ENCODE measurements around the gene TNS3. TPM values are rescaled to one million over a fixed set of nuclear protein-coding genes. Genes with fewer than 3 reads are reported as not detected.

Gene TNS3
- total RNA-seq, 1 donor from 2014 or later: 89.8 TPM

DNA sequence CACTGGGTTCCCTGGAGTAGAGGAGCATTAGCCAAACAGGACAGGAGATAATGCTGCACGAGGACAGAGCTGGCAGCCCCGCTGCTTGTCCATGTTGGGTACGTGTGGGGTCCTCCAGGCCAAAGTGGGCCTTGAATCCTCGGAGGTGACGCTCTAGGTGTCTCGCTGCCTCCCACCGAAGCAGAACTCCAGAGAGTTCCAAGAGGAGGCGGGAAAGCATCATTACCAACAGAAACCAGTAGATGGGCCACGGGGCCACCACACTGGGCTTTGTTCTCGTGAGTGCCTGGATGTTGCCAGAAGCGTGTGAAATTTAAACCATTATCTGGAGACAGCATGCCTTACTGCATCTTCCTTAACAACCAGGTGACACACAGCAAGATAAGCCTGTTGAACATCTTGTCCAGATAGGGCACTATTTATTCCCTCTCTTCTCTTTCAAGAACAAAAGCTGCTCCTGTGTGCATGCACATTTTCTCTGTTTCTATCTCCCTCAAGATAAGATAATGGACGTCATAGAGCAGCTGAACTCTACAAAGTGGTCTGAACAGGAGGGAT, 56.8 kb downstream of the TNS3 start:
- intact Hi-C loops (cut with DNase I): no loop called here
- peaks cover 8 to 17% of the 10 kb centered on the region in 2 donors for H3K4me1 ChIP-seq
- no peak overlapping the region for H3K27ac ChIP-seq
- TF ChIP-seq, protein P1, sequence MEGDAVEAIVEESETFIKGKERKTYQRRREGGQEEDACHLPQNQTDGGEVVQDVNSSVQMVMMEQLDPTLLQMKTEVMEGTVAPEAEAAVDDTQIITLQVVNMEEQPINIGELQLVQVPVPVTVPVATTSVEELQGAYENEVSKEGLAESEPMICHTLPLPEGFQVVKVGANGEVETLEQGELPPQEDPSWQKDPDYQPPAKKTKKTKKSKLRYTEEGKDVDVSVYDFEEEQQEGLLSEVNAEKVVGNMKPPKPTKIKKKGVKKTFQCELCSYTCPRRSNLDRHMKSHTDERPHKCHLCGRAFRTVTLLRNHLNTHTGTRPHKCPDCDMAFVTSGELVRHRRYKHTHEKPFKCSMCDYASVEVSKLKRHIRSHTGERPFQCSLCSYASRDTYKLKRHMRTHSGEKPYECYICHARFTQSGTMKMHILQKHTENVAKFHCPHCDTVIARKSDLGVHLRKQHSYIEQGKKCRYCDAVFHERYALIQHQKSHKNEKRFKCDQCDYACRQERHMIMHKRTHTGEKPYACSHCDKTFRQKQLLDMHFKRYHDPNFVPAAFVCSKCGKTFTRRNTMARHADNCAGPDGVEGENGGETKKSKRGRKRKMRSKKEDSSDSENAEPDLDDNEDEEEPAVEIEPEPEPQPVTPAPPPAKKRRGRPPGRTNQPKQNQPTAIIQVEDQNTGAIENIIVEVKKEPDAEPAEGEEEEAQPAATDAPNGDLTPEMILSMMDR (IDR thresholded peaks at IDR 0.05): no peak
- no peak for DNase-seq (ENCODE audit: low spot score in 2 of 2)
- peaks cover 11 to 42% of the 10 kb centered on the region in 2 donors for H3K36me3 ChIP-seq
- no peaks in the 10 kb centered on the region for H3K27me3 ChIP-seq
- no peak overlapping the region for H3K4me3 ChIP-seq
- H3K9me3 ChIP-seq: no peaks in the 10 kb centered on the region

DNA sequence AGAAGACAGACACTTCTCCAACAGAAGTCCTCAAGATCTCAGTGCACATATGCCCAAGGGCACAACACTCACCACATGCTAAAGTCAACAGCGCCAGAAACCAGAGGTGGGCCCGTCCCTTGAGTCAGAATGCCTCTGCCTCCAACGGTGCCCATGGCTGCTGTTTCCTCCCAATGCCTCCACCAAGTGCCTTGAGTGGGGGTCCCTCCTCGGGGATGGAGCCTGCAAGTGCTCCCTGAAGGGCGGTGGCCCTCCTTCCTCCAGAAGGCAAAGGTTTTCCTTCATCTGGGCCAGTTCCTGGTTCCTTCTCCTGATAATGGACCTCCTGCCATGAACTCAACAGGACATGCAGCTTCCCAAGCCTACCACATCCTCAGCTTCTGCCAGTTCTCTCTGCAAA, 58.5 kb downstream of the TNS3 start:
- H3K9me3 ChIP-seq: no peaks in the 10 kb centered on the region
- no peaks in the 10 kb centered on the region for H3K27me3 ChIP-seq
- TF ChIP-seq, protein P1 (IDR thresholded peaks at IDR 0.05): no peak
- H3K36me3 ChIP-seq: peaks cover 11 to 37% of the 10 kb centered on the region in 2 donors
- intact Hi-C loops (cut with DNase I): loop anchor here (5.0 kb wide), 1 partner anchor 36 kb away; no protein-coding TSS in a partner anchor
- no peak overlapping the region for H3K4me3 ChIP-seq
- DNase-seq (ENCODE audit: low spot score in 2 of 2): no peak
- peak overlapping the region in 1 of 2 donors; percentile 88 for H3K27ac ChIP-seq
- peaks cover 8 to 25% of the 10 kb centered on the region in 2 donors for H3K4me1 ChIP-seq

DNA sequence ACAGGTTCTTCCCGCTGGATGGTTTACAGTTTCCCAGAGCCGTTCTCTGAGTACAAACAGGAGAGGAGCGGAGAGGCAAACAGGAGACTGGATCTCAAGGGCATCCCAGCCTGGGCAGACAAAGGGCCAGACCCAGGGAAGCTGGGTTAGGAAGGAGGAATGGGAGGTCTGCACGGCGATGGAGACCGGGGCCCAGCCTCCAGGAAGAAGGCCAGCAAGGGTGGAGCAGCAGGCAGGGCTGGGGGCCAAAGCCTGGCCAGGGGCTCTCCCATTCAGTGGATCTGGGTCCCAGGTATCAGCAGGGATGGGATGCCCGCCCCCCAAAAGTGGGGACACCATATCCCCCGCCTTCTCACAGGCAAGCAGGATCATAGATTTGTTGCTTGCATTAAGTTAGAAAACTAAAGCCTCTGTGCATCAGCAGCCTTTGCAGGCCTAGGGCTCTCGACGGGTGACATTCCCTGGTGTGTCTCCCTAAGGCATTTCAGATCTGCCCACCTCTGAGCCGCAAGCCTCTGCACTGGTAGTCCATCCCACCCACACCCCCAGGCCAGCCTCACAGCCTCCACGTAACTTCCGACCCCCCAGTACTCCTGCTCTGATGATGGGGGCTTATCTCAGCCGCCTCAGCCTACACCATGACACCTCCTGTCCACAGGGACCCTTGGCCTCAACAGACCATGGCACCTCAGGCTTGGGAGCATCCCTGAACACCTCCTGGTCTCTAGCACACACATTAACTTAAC, 59.9 kb downstream of the TNS3 start:
- intact Hi-C loops (cut with DNase I): loop anchor here (5.0 kb wide), 1 partner anchor 35 kb away; no protein-coding TSS in a partner anchor
- Histone ChIP-seq H3K4me1 (peaks cover 8 to 36% of the 10 kb centered on the region in 2 donors), H3K27ac (peak overlapping the region; percentile 76 to 88), H3K4me3 (no peak overlapping the region), H3K27me3 (no peaks in the 10 kb centered on the region), H3K36me3 (peaks cover 11 to 24% of the 10 kb centered on the region in 2 donors), H3K9me3 (no peaks in the 10 kb centered on the region)
- DNase-seq (ENCODE audit: low spot score in 2 of 2): no peak
- TF ChIP-seq, protein P1 (IDR thresholded peaks at IDR 0.05): no peak

DNA sequence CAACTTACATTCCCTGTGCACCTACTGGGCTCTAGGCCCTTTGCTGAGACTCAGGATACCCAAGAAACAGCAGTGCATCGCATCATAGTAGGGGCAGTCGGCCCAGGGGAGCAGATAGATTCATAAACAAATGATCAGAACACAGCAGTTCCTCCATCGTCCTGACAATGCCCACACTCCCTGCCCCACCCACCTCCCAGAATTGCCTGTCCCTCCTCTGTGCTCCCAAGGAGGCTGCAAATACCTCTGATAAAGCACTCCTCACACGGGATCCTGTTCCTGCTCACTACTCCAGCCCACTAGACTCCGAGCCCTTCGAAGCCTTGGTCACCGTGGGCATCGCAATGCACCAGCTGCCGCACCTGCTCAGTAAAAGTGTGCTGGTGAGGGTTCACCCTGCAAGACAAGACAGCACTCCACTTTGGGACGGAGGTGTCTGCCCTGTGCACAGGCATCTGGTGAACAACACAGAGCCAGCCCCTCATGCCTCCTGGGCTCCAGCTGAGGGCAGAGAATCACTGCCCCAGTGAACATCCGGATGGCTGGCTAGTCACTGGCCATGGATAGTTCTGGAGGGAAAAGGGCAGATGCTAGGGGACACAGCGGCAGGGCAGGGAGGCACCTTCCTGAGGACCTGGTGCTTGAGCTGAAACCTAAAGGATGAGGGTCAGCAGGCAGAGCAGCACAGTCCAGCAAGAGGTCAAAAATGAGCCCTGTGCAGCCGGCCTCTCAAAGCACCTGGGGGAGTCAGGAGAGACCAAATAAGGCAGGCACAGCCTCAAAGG, 60.7 kb downstream of the TNS3 start:
- intact Hi-C loops (cut with DNase I): loop anchor here (5.0 kb wide), 1 partner anchor 34 kb away; no protein-coding TSS in a partner anchor
- no peak overlapping the region for H3K4me3 ChIP-seq
- H3K4me1 ChIP-seq: peaks cover 8 to 39% of the 10 kb centered on the region in 2 donors
- H3K27ac ChIP-seq: peak overlapping the region; percentile 76 to 88
- TF ChIP-seq, protein P1 (IDR thresholded peaks at IDR 0.05): no peak
- H3K9me3 ChIP-seq: no peaks in the 10 kb centered on the region
- no peak for DNase-seq (ENCODE audit: low spot score in 2 of 2)
- H3K36me3 ChIP-seq: peaks cover 5 to 20% of the 10 kb centered on the region in 2 donors
- H3K27me3 ChIP-seq: no peaks in the 10 kb centered on the region

DNA sequence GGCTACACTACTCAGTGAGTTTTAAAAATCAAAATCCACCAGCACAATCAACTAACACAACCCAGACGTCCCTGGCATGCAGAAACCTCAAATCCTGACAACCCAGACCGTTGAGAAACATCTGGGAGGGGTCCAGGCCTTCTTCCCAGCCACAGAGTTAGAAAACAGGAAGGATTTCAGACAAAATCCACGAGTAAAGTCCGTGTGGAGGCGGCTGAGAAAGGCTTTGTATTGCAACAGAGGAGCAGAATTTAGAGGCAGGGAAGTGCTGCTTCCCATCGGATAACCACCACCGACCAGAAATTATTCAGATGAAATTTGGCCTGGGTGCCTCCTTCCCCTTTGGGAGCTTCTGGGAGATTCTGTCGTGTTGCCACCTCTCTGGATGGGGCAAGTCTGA, 61.5 kb downstream of the TNS3 start:
- Histone ChIP-seq H3K27me3 (no peaks in the 10 kb centered on the region), H3K4me1 (peaks cover 8 to 39% of the 10 kb centered on the region in 2 donors), H3K27ac (peak overlapping the region; percentile 76 to 88), H3K36me3 (peaks cover 0 to 12% of the 10 kb centered on the region in 2 donors), H3K4me3 (no peak overlapping the region), H3K9me3 (no peaks in the 10 kb centered on the region)
- TF ChIP-seq, protein P1 (IDR thresholded peaks at IDR 0.05): no peak
- intact Hi-C loops (cut with DNase I): loop anchor here (5.0 kb wide), 1 partner anchor 33 kb away; no protein-coding TSS in a partner anchor
- peak in 1 of 2 donors; percentile 88 for DNase-seq (ENCODE audit: low spot score in 2 of 2)

All from ascending aorta (tissue), 2 donors.